Gastrocnemius medialis (tissue), 4 donors: Measurements from ENCODE around the gene ZDHHC21.

Experiments
- POLR2A ChIP-seq, 2 donors: fragments of 450-650 bp; IDR thresholded peaks; one replicate each; pipeline ENCODE4 v1.6.1; 2017; ENCODE audit warnings: antibody characterized with exemption in 2 of 2, mild to moderate bottlenecking in 2 of 2, moderate library complexity in 2 of 2
- TF ChIP-seq, protein P1 (sequence below), 5 experiments: fragments of 450-650 bp in 3 of 5; fragments of 200-600 bp in 2 of 5; sonication (generic) in 2 of 5; IDR thresholded peaks in 4 of 5; conservative IDR thresholded peaks in 1 of 5; 1 replicate in 4 of 5; 2 replicates in 1 of 5; pipeline ENCODE4 v1.5.1; 2016 to 2019; ENCODE audit warnings: antibody characterized with exemption in 5 of 5, mild to moderate bottlenecking in 3 of 5, moderate library complexity in 3 of 5

DNA sequence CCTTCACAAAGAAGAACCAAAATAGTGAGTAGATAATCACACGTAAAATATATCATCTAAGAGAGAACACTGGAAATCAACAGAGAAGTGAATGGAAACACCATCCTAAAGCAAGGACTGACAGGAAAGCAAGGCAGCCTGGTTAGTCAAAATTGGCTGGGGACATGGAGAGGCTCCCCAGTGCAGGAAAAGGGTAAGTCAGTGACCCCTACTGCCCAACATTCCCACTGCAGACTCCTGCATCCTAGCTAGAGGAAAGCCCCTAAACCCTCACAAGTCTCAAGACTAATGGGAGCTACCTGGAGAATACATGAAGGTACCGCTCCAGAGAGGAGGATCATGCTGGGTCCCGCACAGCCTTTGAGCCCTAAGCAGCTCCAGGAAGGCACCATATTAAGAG lies 60.1 kb downstream of the ZDHHC21 start:
- TF ChIP-seq, protein P1, sequence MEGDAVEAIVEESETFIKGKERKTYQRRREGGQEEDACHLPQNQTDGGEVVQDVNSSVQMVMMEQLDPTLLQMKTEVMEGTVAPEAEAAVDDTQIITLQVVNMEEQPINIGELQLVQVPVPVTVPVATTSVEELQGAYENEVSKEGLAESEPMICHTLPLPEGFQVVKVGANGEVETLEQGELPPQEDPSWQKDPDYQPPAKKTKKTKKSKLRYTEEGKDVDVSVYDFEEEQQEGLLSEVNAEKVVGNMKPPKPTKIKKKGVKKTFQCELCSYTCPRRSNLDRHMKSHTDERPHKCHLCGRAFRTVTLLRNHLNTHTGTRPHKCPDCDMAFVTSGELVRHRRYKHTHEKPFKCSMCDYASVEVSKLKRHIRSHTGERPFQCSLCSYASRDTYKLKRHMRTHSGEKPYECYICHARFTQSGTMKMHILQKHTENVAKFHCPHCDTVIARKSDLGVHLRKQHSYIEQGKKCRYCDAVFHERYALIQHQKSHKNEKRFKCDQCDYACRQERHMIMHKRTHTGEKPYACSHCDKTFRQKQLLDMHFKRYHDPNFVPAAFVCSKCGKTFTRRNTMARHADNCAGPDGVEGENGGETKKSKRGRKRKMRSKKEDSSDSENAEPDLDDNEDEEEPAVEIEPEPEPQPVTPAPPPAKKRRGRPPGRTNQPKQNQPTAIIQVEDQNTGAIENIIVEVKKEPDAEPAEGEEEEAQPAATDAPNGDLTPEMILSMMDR (IDR thresholded peaks at IDR 0.05 in 4 of 5, conservative IDR thresholded peaks at IDR 0.05 in 1 of 5), result no peak
- no peak for TF ChIP-seq POLR2A (IDR thresholded peaks at IDR 0.05)
